ENCODE results near the gene FAF1.

- TF ChIP-seq POLR2AphosphoS5 (IDR thresholded peaks at IDR 0.05; ENCODE audit: low read depth, low read length) = no peak
- TF ChIP-seq POLR2A (IDR thresholded peaks at IDR 0.05; ENCODE audit: control extremely low read depth in 1 of 2, low read depth in 2 of 2, low read length in 2 of 2) = no peak
- TF ChIP-seq, protein P1, sequence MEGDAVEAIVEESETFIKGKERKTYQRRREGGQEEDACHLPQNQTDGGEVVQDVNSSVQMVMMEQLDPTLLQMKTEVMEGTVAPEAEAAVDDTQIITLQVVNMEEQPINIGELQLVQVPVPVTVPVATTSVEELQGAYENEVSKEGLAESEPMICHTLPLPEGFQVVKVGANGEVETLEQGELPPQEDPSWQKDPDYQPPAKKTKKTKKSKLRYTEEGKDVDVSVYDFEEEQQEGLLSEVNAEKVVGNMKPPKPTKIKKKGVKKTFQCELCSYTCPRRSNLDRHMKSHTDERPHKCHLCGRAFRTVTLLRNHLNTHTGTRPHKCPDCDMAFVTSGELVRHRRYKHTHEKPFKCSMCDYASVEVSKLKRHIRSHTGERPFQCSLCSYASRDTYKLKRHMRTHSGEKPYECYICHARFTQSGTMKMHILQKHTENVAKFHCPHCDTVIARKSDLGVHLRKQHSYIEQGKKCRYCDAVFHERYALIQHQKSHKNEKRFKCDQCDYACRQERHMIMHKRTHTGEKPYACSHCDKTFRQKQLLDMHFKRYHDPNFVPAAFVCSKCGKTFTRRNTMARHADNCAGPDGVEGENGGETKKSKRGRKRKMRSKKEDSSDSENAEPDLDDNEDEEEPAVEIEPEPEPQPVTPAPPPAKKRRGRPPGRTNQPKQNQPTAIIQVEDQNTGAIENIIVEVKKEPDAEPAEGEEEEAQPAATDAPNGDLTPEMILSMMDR (IDR thresholded peaks at IDR 0.05; ENCODE audit: control extremely low read depth in 1 of 3, insufficient read depth in 1 of 3, low read depth in 1 of 3, low read length in 3 of 3) = no peak
- TF ChIP-seq SIN3A (conservative IDR thresholded peaks at IDR 0.05 in 1 of 2, IDR thresholded peaks at IDR 0.05 in 1 of 2; ENCODE audit: low read depth in 1 of 2, low read length in 2 of 2) = no peak
- TF ChIP-seq TEAD4 (IDR thresholded peaks at IDR 0.05; ENCODE audit: low read depth, low read length) = no peak
- TF ChIP-seq SP2 (IDR thresholded peaks at IDR 0.05; ENCODE audit: low read length) = no peak
- no peak for TF ChIP-seq ATF3 (IDR thresholded peaks at IDR 0.05; ENCODE audit: insufficient read depth, low read depth, low read length)
- TF ChIP-seq CHD7 (IDR thresholded peaks at IDR 0.05; ENCODE audit: insufficient replicate concordance, low read length) = no peak
- TF ChIP-seq, protein P2, sequence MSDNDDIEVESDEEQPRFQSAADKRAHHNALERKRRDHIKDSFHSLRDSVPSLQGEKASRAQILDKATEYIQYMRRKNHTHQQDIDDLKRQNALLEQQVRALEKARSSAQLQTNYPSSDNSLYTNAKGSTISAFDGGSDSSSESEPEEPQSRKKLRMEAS (IDR thresholded peaks at IDR 0.05) = peak; percentile 34; the same call in 1 of the 2 replicates
- TF ChIP-seq USF2 (IDR thresholded peaks at IDR 0.05; ENCODE audit: low read length) = no peak
- TF ChIP-seq TAF1 (IDR thresholded peaks at IDR 0.05; ENCODE audit: low read depth, low read length) = no peak
- no peak for TF ChIP-seq EZH2 (IDR thresholded peaks at IDR 0.05; ENCODE audit: low read depth, low read length, severe bottlenecking)
These were observed 113.7 kb downstream of the FAF1 start for GRCh38 chr1:50846224-50846839.

All from H1 (cell line).